HEK293T (cell line): ENCODE data around the gene TIE1.

Experiments used
- BHLHE40 ChIP-seq: fragments of 450-650 bp; IDR thresholded peaks from 2 replicates; pipeline ENCODE4 v1.6.1; 2016; ENCODE audit warnings: mild to moderate bottlenecking, moderate library complexity, borderline replicate concordance
- FOXA1 ChIP-seq: fragments of 450-650 bp; IDR thresholded peaks from 2 replicates; pipeline ENCODE4 v1.6.1; 2016; ENCODE audit warnings: mild to moderate bottlenecking
- FOXK2 ChIP-seq: fragments of 450-650 bp; IDR thresholded peaks from 2 replicates; pipeline ENCODE4 v1.6.1; 2016; ENCODE audit warnings: mild to moderate bottlenecking
- FOXM1 ChIP-seq: fragments of 450-650 bp; IDR thresholded peaks from 2 replicates; pipeline ENCODE4 v1.6.1; 2017; ENCODE audit warnings: mild to moderate bottlenecking, borderline replicate concordance
- NFRKB ChIP-seq: fragments of 450-650 bp; IDR thresholded peaks from 2 replicates; pipeline ENCODE4 v1.6.1; 2016; ENCODE audit warnings: mild to moderate bottlenecking, moderate library complexity
- SP1 ChIP-seq: fragments of 450-650 bp; IDR thresholded peaks from 2 replicates; pipeline ENCODE4 v1.6.1; 2017
- SUZ12 ChIP-seq: fragments of 450-650 bp; IDR thresholded peaks from 2 replicates; pipeline ENCODE4 v1.6.1; 2016; ENCODE audit warnings: mild to moderate bottlenecking
- TARDBP ChIP-seq: fragments of 450-650 bp; IDR thresholded peaks from 2 replicates; pipeline ENCODE4 v1.6.1; 2016

DNA sequence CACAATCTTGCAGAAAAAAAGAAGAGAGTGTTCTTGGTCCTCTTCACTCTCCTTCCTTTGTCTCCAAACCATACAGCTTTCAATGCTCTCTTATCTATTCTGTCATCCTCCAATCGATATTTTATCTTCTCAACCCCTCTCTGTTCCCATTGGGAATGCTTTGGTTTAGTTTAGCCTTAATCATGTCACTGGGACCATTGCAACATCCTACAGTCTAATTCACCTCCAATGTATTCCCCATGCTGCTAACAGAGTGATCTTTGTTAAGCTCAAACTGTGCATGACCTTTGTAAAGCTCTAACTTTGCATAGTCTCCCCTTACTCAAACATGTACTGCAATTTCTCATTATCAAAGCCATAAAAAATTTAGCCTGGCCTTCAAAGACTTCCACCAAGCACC lies 39.8 kb downstream of the TIE1 start:
- TF ChIP-seq TARDBP = no peak
- no peak for TF ChIP-seq SUZ12
- TF ChIP-seq FOXM1 = no peak
- no peak for TF ChIP-seq NFRKB
- no peak for TF ChIP-seq FOXA1
- TF ChIP-seq SP1 = no peak
- TF ChIP-seq BHLHE40 = no peak
- TF ChIP-seq FOXK2 = no peak
